HG03025 (cell line): ENCODE data around the gene UNC13C.
"Not testable (repeated sequence)": the region's sequence is repeated elsewhere in the genome, so short reads cannot be mapped to it uniquely, and the experiment has no call there.

Source experiments
- ATAC-seq: cut with Tn5 transposase; IDR thresholded peaks from one replicate; pipeline ENCODE4 v1.9.1; 2021; ENCODE audit warnings: mild to moderate bottlenecking, moderate library complexity; ENCODE audit not compliant: unreplicated experiment, low FRiP score

The UNC13C gene

GRCh38 chr15:53978253-53978906 lies at the start of gene UNC13C:
Gene UNC13C (plus strand): TSS chr15:53978441. CDS start chr15:54012904, 34,463 bp downstream.
- no peak for ATAC-seq

DNA sequence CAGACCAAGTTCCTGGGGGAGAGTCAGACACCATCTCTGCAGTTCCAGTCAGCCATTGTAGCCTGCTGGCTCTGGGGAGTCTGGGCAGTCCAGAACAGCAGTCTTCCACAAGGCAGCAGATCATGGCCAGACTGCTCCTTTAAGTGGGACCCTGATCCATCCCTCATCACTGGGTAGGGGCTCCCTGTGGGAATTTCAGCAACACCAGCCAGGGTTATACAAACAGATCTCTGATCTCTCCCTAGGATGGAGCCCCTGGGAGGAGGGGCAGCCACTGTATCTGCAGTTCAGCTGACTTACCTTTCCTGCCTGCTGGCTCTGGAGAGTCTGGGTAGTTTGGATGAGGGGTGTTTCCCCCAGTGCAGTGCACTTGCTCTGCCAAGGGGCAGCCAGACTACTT lies 42.1 kb upstream of the UNC13C start:
- ATAC-seq, result no peak

DNA sequence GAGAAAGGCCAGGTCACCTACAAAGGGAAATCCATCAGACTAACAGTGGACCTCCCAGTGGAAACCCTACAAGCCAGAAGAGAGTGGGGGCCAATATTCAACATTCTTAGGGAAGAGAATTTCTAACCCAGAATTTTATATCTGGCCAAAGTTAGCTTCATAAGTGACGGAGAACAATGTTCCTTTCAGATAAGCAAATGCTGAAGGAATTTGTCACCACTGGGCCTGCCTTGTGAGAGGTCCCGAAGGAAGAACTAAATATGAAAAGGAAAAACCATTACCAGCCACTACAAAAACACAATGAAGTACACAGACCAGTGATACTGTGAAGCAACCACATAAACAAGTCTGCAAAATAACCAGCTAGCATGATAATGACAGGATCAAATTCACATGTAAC lies 40.6 kb upstream of the UNC13C start:
- ATAC-seq, result not testable (repeated sequence)

GRCh38 chr15:53950572-53950971 lies 27.7 kb upstream of the UNC13C start:
- ATAC-seq, result no peak

GRCh38 chr15:53955396-53955795 lies 22.8 kb upstream of the UNC13C start:
- ATAC-seq, result no peak

- no peak for ATAC-seq
These were observed 15.3 kb upstream of the UNC13C start for GRCh38 chr15:53962646-53963561.

DNA sequence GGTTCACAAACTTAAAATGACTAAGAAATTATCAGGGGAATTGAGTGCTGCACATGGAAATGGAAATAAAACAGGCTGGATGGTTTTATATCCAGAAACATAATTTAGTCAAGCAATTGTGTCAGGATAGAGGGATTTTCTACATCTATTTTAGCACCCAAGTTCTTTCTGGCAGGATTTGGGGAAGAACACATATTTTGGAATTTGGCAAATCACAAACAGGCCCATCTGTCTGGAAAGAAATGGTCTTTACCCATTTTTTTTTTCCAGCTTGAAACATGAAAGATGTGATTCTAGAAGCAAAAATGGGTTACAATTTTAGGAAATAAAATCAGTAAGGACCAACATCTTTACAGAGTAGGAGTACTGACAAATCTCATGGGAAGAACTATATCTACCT lies 14.4 kb upstream of the UNC13C start:
- no peak for ATAC-seq

GRCh38 chr15:53974121-53974520 lies 4.1 kb upstream of the UNC13C start:
- no peak for ATAC-seq

- no peak for ATAC-seq
These were observed 3.4 kb upstream of the UNC13C start for GRCh38 chr15:53974813-53975212.

- ATAC-seq, result no peak
These were observed 1.3 kb upstream of the UNC13C start for GRCh38 chr15:53976844-53977392.

DNA sequence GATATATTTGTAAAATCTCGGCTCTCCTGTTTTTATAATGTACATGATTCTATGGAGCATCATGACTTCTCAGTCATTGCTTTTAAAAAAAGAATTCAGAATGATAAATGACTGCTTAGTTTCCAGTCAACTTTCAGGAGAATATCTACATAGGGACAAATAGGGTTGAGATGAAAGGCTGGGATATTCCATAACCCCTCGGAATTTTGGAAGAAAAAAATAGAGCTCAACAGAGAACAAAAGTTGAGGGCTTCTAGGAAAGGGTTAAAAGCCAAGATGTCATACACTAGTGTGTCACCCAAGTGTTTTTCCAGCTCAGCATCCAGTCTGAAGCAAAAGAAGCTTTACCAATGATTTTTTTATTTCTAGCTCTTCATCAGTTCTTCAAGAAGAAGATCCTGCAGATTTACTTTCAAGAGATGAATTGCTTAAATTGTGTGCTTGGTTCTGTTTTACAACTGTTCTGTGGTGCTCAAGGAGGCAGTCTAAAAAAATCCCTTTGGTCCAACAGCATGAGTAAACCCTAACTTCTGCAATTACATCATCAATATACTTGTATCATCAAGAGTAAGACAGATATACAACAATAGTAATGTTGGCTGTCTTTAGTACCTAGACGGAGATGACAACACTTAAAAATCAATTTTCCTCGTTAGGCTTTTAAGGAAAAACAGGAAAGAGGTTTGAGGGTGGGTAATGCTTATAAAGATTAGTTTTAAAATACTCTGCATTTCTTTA lies 979 bp downstream of the UNC13C start:
- no peak for ATAC-seq

GRCh38 chr15:53980021-53980420 lies 1.8 kb downstream of the UNC13C start:
- ATAC-seq, result no peak

GRCh38 chr15:53982071-53982680 lies 3.9 kb downstream of the UNC13C start:
- no peak for ATAC-seq

DNA sequence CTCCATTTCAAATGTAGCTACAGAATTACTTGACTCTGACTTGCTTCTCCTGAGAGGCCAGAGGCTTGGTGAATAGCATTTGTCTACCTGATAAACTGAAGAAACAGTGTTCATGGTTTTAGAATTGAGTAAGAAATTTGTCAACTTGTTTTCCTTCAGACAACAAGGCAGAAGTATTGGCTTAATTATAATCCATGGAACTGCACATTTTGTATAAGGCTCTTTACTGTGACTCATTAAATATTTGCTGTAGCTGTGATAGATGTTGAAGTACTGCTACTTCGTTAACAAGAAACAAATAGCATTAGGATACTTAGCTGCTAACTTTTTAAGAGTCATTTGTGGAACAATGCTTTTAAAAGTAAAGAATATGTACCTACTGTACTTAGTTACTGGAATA lies 4.6 kb downstream of the UNC13C start:
- ATAC-seq, result no peak

DNA sequence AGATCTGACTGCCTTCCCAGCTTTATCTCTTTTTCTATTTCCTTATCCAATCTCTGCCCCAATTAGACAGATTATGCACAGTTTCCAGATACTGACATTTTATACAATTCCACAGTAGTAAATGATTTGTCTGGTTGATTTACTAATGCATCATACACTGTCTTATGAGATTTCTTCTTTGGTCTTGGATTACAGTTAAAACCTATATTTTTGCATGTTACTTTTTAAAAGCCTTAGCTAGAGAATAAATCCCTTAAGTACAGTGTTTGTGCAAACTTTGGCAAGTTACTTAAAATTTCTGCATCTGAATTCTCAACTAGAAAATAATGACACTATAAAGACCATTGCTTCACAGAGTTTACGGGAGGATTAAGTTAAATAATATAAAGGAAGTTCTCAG lies 6.0 kb downstream of the UNC13C start:
- no peak for ATAC-seq

DNA sequence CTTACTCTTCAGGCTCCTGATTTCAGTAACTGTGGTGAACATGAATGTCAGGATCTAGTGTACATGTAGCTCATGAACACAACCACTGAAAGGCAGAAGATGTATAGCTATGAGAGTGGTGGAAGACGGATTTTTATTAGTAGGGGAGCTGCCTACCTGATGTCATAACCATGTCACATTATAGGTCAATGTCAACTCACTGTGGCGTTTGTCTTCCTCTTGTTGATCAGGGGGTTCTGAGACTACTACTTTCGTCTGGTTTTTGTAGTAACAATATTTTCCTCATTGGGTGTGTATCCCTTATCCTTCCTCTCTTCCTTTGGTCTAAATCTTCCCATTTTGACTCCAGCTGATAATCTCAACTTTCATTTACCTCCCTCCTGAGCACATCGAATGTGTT lies 7.3 kb downstream of the UNC13C start:
- ATAC-seq, result no peak

DNA sequence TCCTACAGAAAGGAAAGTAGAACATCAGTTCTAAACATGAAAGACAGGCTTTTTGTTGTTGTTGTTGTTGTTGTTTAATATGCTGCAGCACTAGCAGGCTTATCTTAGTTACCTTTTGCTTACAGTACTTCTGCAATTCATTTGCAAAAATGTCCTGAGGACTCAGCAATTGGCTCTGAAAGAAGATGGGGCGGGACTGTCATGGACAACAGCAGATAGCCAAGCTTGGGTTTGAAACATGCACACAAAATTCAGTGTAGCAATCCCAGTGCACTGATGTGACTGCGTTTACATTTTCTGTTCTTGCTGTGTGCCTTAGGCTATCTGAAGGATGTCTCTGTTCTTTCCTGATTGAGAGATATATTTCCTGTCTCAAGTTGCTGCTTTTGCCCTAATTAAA lies 9.2 kb downstream of the UNC13C start:
- ATAC-seq, result no peak

GRCh38 chr15:54007256-54007655 lies 29.0 kb downstream of the UNC13C start:
- ATAC-seq, result no peak

DNA sequence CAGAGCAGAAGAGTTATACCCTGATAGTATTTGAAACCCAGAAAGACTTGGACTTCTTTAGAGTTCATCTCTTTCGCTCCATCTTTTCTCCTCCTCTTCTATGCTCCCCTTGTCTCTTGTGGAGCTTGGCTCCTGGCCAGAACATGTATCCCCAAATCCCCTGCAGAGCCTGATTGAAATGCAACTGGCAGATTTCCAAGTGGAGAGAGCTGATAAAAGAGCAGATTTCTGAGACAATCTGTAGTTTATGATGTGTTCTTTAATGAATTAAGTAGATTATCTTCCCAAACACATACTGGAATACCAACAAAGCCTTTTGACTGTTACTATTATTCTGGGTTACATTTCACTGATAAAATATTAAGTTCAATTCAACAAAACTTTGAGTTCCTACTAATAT lies 33.4 kb downstream of the UNC13C start:
- no peak for ATAC-seq

DNA sequence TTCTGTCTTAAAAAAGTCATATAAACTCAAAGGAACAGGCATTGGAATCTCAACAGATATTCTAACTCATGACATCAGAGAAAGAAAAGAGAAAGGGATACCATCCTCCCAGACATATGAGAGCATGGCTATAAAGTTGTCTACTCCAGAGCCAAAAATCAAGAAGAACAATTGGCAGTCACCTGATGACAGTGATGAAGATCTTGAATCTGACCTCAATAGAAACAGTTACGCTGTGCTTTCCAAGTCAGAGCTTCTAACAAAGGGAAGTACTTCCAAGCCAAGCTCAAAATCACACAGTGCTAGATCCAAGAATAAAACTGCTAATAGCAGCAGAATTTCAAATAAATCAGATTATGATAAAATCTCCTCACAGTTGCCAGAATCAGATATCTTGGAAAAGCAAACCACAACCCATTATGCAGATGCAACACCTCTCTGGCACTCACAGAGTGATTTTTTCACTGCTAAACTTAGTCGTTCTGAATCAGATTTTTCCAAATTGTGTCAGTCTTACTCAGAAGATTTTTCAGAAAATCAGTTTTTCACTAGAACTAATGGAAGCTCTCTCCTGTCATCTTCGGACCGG lies 35.9 kb downstream of the UNC13C start:
- no peak for ATAC-seq
